Ovary (tissue), 9 donors: ENCODE data around the gene FCGR3A. TPM values are rescaled to one million over a fixed set of nuclear protein-coding genes. Genes with fewer than 3 reads are reported as not detected.

Source experiments
- DNase-seq, 5 donors: peaks; one replicate each; pipeline ENCODE4 v3.0.0-alpha.2; 2019 to 2020
- H3K27ac ChIP-seq, 2 donors: fragments of 200-600 bp; one replicate each; pipeline versions ENCODE4 v1.5.1 to v1.8.0; 2019 to 2022
- H3K27me3 ChIP-seq: fragments of 200-600 bp; one replicate; pipeline ENCODE4 v1.8.0; 2022
- H3K36me3 ChIP-seq: fragments of 200-600 bp; sonication (generic); one replicate; pipeline ENCODE4 v1.5.1; 2019
- H3K4me1 ChIP-seq: one replicate; pipeline ENCODE4 v1.8.1; 2013; ENCODE audit warnings: mild to moderate bottlenecking, moderate library complexity; ENCODE audit not compliant: insufficient read depth
- H3K4me3 ChIP-seq: fragments of 200-600 bp; sonication (generic); one replicate; pipeline ENCODE4 v1.5.1; 2017
- H3K9me3 ChIP-seq, 2 donors: fragments of 200-600 bp in 1 of 2; sonication (generic) in 1 of 2; one replicate each; pipeline versions ENCODE4 v1.5.1 to v1.8.1; 2013 to 2019; ENCODE audit warnings: mild to moderate bottlenecking in 1 of 2, moderate library complexity in 1 of 2
- CTCF ChIP-seq, 3 donors: fragments of 450-650 bp in 2 of 3; fragments of 200-600 bp in 1 of 3; IDR thresholded peaks; one replicate each; pipeline versions ENCODE4 v1.5.1 to v1.8.0; 2016 to 2022; ENCODE audit warnings: antibody characterized with exemption in 3 of 3, mild to moderate bottlenecking in 1 of 3
- EP300 ChIP-seq: sonication (generic); formaldehyde crosslinking; IDR thresholded peaks from one replicate; pipeline ENCODE4 v1.6.1; 2017; ENCODE audit warnings: antibody characterized with exemption
- POLR2A ChIP-seq: fragments of 450-650 bp; IDR thresholded peaks from one replicate; pipeline ENCODE4 v1.6.1; 2017; ENCODE audit warnings: antibody characterized with exemption, mild to moderate bottlenecking, moderate library complexity
- WGBS, 3 donors: extraction: QIAGEN DNeasy Blood & Tissue Kit in 1 of 3; methylation state at CpG; one replicate each; pipeline versions ENCODE4 v1.1.5 to v1.1.7; 2013 to 2017; 5-methylcytosine and 5-hydroxymethylcytosine counted together
- intact Hi-C, 4 donors: fragments of 100-400 bp; cut with DNase I; formaldehyde crosslinking; loops; one replicate each; pipeline versions ENCODE4 v1.11.0 to v1.15.1; 2022 to 2023
- polyA plus RNA-seq, 2 donors: library from polyadenylated mRNA; stranded (reverse); fragments of 200-250 nt in 1 of 2; fragments of 350-450 nt in 1 of 2; fragmentation: Illumina TruSeq in 1 of 2; extraction: RNeasy Lipid Tissue Mini Kit (QIAGEN cat#74804) in 1 of 2; gene quantifications; one replicate each; pipeline ENCODE4 v1.2.3, GENCODE V29; 2013 to 2014
- total RNA-seq, 7 donors: library from RNA; depleted of rRNA in 2 of 7; stranded (reverse); fragments of >200 nt in 2 of 7; fragmentation: NEBNext Ultra II Directional in 3 of 7; extraction: Animal tissue kit (Norgen Biotek cat#: 25700) in 3 of 7; gene quantifications; one replicate each; pipeline versions ENCODE4 v1.1.0 to v1.2.4, GENCODE V29; 2016 to 2023
- donor health status: DM: no; HTN: no; CAD: no; lungs with moderate emphysema.
- donor health status: DM: no; HTN: no; CAD: no.
- donor health status: Bipolar disorder and iron deficiency.
- donor health status: DM: yes; HTN: yes; CAD: no.
- donor health status: DM: no; HTN: no; CAD: no.
- donor health status: DM: yes; HTN: yes; CAD: no.

FCGR3A gene
- total and polyA plus RNA-seq, 9 donors, result 4.7 to 44.3 (median 6.8) TPM

GRCh38 chr1:161498646-161499045, 51.0 kb downstream of the FCGR3A start:
- TF ChIP-seq EP300 (no peak), CTCF (IDR thresholded peaks at IDR 0.05) (no peak), POLR2A (no peak)
- no peaks in the 10 kb centered on the region for H3K36me3 ChIP-seq
- WGBS, 3 donors, result 88 to 91% (median 90%) methylated on average over 2 of the region's 2 CpGs
- DNase-seq, result no peak
- intact Hi-C loops, result no loop called here
- H3K4me1 ChIP-seq, result no peaks in the 10 kb centered on the region
- H3K27ac ChIP-seq, result no peak overlapping the region
- H3K27me3 ChIP-seq, result no peaks in the 10 kb centered on the region
- no peak overlapping the region for H3K4me3 ChIP-seq
- no peaks in the 10 kb centered on the region for H3K9me3 ChIP-seq

- intact Hi-C loops, result no loop called here
- no peak for DNase-seq
- Histone ChIP-seq H3K36me3 (no peaks in the 10 kb centered on the region), H3K4me3 (no peak overlapping the region), H3K27ac (no peak overlapping the region), H3K9me3 (no peaks in the 10 kb centered on the region), H3K4me1 (no peaks in the 10 kb centered on the region), H3K27me3 (no peaks in the 10 kb centered on the region)
- WGBS, 3 donors, result 81 to 87% (median 85%) methylated on average over 1 of the region's 1 CpG
- TF ChIP-seq POLR2A (no peak), EP300 (no peak), CTCF (IDR thresholded peaks at IDR 0.05) (no peak)
Observed at GRCh38 chr1:161497961-161498360, 51.7 kb downstream of the FCGR3A start.

GRCh38 chr1:161495490-161495889, 54.1 kb downstream of the FCGR3A start:
- intact Hi-C loops, result no loop called here
- H3K9me3 ChIP-seq, result no peaks in the 10 kb centered on the region
- H3K27ac ChIP-seq, result no peak overlapping the region
- H3K4me1 ChIP-seq, result no peaks in the 10 kb centered on the region
- no peaks in the 10 kb centered on the region for H3K27me3 ChIP-seq
- TF ChIP-seq EP300, result no peak
- no peak for DNase-seq
- H3K36me3 ChIP-seq, result no peaks in the 10 kb centered on the region
- H3K4me3 ChIP-seq, result no peak overlapping the region

GRCh38 chr1:161494091-161494735, 55.4 kb downstream of the FCGR3A start:
- no peaks in the 10 kb centered on the region for H3K36me3 ChIP-seq
- no peaks in the 10 kb centered on the region for H3K27me3 ChIP-seq
- TF ChIP-seq POLR2A (no peak), CTCF (IDR thresholded peaks at IDR 0.05) (no peak), EP300 (no peak)
- no peak overlapping the region for H3K27ac ChIP-seq
- WGBS, 3 donors, result 29 to 49% (median 32%) methylated on average over 3 of the region's 3 CpGs
- no peak for DNase-seq
- intact Hi-C loops, result no loop called here
- H3K9me3 ChIP-seq, result no peaks in the 10 kb centered on the region
- H3K4me1 ChIP-seq, result no peaks in the 10 kb centered on the region
- H3K4me3 ChIP-seq, result no peak overlapping the region

GRCh38 chr1:161492827-161493226, 56.8 kb downstream of the FCGR3A start:
- 65 to 79% (median 68%) methylated on average over 2 of the region's 2 CpGs for WGBS, 3 donors
- TF ChIP-seq CTCF (IDR thresholded peaks at IDR 0.05) (no peak), EP300 (no peak), POLR2A (no peak)
- DNase-seq, result no peak
- Histone ChIP-seq H3K9me3 (no peaks in the 10 kb centered on the region), H3K27ac (no peak overlapping the region), H3K36me3 (no peaks in the 10 kb centered on the region), H3K4me1 (no peaks in the 10 kb centered on the region), H3K4me3 (no peak overlapping the region), H3K27me3 (no peaks in the 10 kb centered on the region)
- intact Hi-C loops, result no loop called here

Other genes starting within 250 kb of the FCGR3A start
- 1 to 10 TPM; 1.4 to 3.8 (median 2.5) TPM for gene MPZ, start 239.8 kb downstream of the FCGR3A start, total RNA-seq
- gene MPZ, start 239.8 kb downstream of the FCGR3A start, polyA plus RNA-seq, result 1 to 10 TPM; 2.3 to 9.3 TPM
- gene SDHC, start 235.4 kb downstream of the FCGR3A start, total RNA-seq, result 100 to 1,000 TPM in 5 of 7 donors, 10 to 100 TPM in 2; 12.6 to 149 (median 126) TPM
- 100 to 1,000 TPM; 115 to 327 TPM for gene SDHC, start 235.4 kb downstream of the FCGR3A start, polyA plus RNA-seq
- 10 to 100 TPM in 1 of 7 donors, 1 to 10 TPM in 3, not detected in 3; 1.5 to 15.2 (median 2.5) TPM for gene CFAP126, start 181.9 kb downstream of the FCGR3A start, total RNA-seq
- under 1 TPM in 1 of 2 donors, not detected in 1; 0.11 TPM for gene CFAP126, start 181.9 kb downstream of the FCGR3A start, polyA plus RNA-seq
- 10 to 100 TPM; 11.2 to 28.2 (median 15.1) TPM for gene FCGR2A, start 44.4 kb downstream of the FCGR3A start, total RNA-seq
- 10 to 100 TPM in 1 of 2 donors, 1 to 10 TPM in 1; 6.9 to 74.0 TPM for gene FCGR2A, start 44.4 kb downstream of the FCGR3A start, polyA plus RNA-seq
- 1 to 10 TPM; 1.2 to 7.9 (median 2.7) TPM for gene HSPA6, start 25.3 kb downstream of the FCGR3A start, total RNA-seq
- gene HSPA6, start 25.3 kb downstream of the FCGR3A start, polyA plus RNA-seq, result 1 to 10 TPM in 1 of 2 donors, under 1 TPM in 1; 0.87 to 1.4 TPM
- gene FCGR3B, start 81.4 kb upstream of the FCGR3A start, total RNA-seq, result 1 to 10 TPM in 2 of 7 donors, under 1 TPM in 4, not detected in 1; 0.53 to 1.6 (median 0.92) TPM
- gene FCGR3B, start 81.4 kb upstream of the FCGR3A start, polyA plus RNA-seq, result 1 to 10 TPM in 1 of 2 donors, under 1 TPM in 1; 0.19 to 6.4 TPM
- 10 to 100 TPM in 1 of 7 donors, 1 to 10 TPM in 5, under 1 TPM in 1; 0.89 to 14.3 (median 4.2) TPM for gene FCGR2B, start 113.3 kb upstream of the FCGR3A start, total RNA-seq
- gene FCGR2B, start 113.3 kb upstream of the FCGR3A start, polyA plus RNA-seq, result 10 to 100 TPM in 1 of 2 donors, 1 to 10 TPM in 1; 3.8 to 31.7 TPM
- gene FCRLA, start 157.4 kb upstream of the FCGR3A start, total RNA-seq, result under 1 TPM in 2 of 7 donors, not detected in 5; 0.31 to 0.80 TPM
- gene FCRLA, start 157.4 kb upstream of the FCGR3A start, polyA plus RNA-seq, result under 1 TPM; 0.06 to 0.42 TPM
- 1 to 10 TPM in 5 of 7 donors, under 1 TPM in 2; 0.24 to 4.6 (median 1.2) TPM for gene FCRLB, start 171.7 kb upstream of the FCGR3A start, total RNA-seq
- gene FCRLB, start 171.7 kb upstream of the FCGR3A start, polyA plus RNA-seq, result under 1 TPM; 0.32 to 0.99 TPM
- gene DUSP12, start 200.0 kb upstream of the FCGR3A start, total RNA-seq, result 10 to 100 TPM; 15.0 to 28.9 (median 19.8) TPM
- gene DUSP12, start 200.0 kb upstream of the FCGR3A start, polyA plus RNA-seq, result 10 to 100 TPM; 16.9 to 26.4 TPM
- 10 to 100 TPM; 20.9 to 31.3 (median 24.5) TPM for gene ATF6, start 216.5 kb upstream of the FCGR3A start, total RNA-seq
- gene ATF6, start 216.5 kb upstream of the FCGR3A start, polyA plus RNA-seq, result 10 to 100 TPM in 1 of 2 donors, 1 to 10 TPM in 1; 7.9 to 23.4 TPM